Esophagus muscularis mucosa (tissue), 4 donors: ENCODE measurements around the gene AFF1. TPM values are rescaled to one million over a fixed set of nuclear protein-coding genes. Genes with fewer than 3 reads are reported as not detected.

Experiments
- DNase-seq: peaks from one replicate; pipeline ENCODE4 v3.0.0-alpha.2; 2017; ENCODE audit errors: extremely low spot score
- H3K27ac ChIP-seq, 4 donors: fragments of 200-600 bp; sonication (generic); replicated peaks in 1 of 4; 1 replicate in 3 of 4; 2 replicates in 1 of 4; pipeline ENCODE4 v1.5.1; 2016 to 2019; ENCODE audit warnings: mild to moderate bottlenecking in 1 of 4
- H3K27me3 ChIP-seq, 4 donors: fragments of 200-600 bp; sonication (generic); one replicate each; pipeline versions ENCODE4 v1.5.1 to v1.6.0; 2016 to 2019
- H3K36me3 ChIP-seq, 4 donors: fragments of 200-600 bp; sonication (generic); one replicate each; pipeline ENCODE4 v1.5.1; 2016 to 2019
- H3K4me1 ChIP-seq, 4 donors: fragments of 200-600 bp; sonication (generic); one replicate each; pipeline ENCODE4 v1.5.1; 2016 to 2019
- H3K4me3 ChIP-seq, 4 donors: fragments of 200-600 bp; sonication (generic); 1 replicate in 2 of 4; 2 replicates in 2 of 4; pipeline ENCODE4 v1.5.1; 2016 to 2019; ENCODE audit warnings: mild to moderate bottlenecking in 4 of 4, moderate library complexity in 1 of 4
- H3K9me3 ChIP-seq, 4 donors: fragments of 200-600 bp; sonication (generic); 1 replicate in 3 of 4; 2 replicates in 1 of 4; pipeline ENCODE4 v1.5.1; 2016 to 2019
- CTCF ChIP-seq, 3 experiments: fragments of 200-600 bp in 2 of 3; fragments of 450-650 bp in 1 of 3; sonication (generic) in 2 of 3; IDR thresholded peaks; one replicate each; pipeline ENCODE4 v1.5.1; 2017 to 2019; ENCODE audit warnings: antibody characterized with exemption in 3 of 3, mild to moderate bottlenecking in 2 of 3, moderate library complexity in 1 of 3
- EP300 ChIP-seq: sonication (generic); formaldehyde crosslinking; IDR thresholded peaks from one replicate; pipeline ENCODE4 v1.6.1; 2017; ENCODE audit warnings: antibody characterized with exemption
- POLR2A ChIP-seq: fragments of 450-650 bp; IDR thresholded peaks from one replicate; pipeline ENCODE4 v1.6.1; 2017; ENCODE audit warnings: antibody characterized with exemption, moderate library complexity, mild to moderate bottlenecking, low read depth
- POLR2AphosphoS5 ChIP-seq, 2 donors: sonication (generic); formaldehyde crosslinking; IDR thresholded peaks; one replicate each; pipeline ENCODE4 v1.6.1; 2017; ENCODE audit warnings: antibody characterized with exemption in 2 of 2
- WGBS: methylation state at CpG from one replicate; pipeline ENCODE4 v1.1.5; 2018; 5-methylcytosine and 5-hydroxymethylcytosine counted together
- intact Hi-C: fragments of 100-400 bp; cut with DNase I; formaldehyde crosslinking; loops from one replicate; pipeline ENCODE4 v1.15.1; 2023
- total RNA-seq, 4 donors: library from RNA; depleted of rRNA; stranded (reverse); fragments of >200 nt; gene quantifications; one replicate each; pipeline versions ENCODE4 v1.1.0 to v1.2.1, GENCODE V29; 2016

Gene AFF1
- total RNA-seq, 4 donors from 2014 or later = 53.6 to 85.2 (median 70.6) TPM

- Histone ChIP-seq H3K36me3 (peaks cover 0 to 25% (median 12%) of the 10 kb centered on the region in 4 donors), H3K27ac (no peak overlapping the region), H3K9me3 (no peaks in the 10 kb centered on the region), H3K4me3 (no peak overlapping the region), H3K4me1 (peaks cover 0 to 10% (median 3%) of the 10 kb centered on the region in 4 donors), H3K27me3 (no peaks in the 10 kb centered on the region)
- TF ChIP-seq POLR2A = no peak
- no peak for TF ChIP-seq POLR2AphosphoS5 (IDR thresholded peaks at IDR 0.05)
- no peak for TF ChIP-seq CTCF (IDR thresholded peaks at IDR 0.05)
- TF ChIP-seq EP300 = no peak
- DNase-seq = no peak
- intact Hi-C loops = loop anchor here (5.0 kb wide), 1 partner anchor 225 kb away; no protein-coding TSS in a partner anchor
- 85% methylated on average over 3 of the region's 3 CpGs for WGBS
Observed at GRCh38 chr4:87147116-87147515, 212.3 kb downstream of the AFF1 start.

- no peak for DNase-seq
- TF ChIP-seq POLR2AphosphoS5 (IDR thresholded peaks at IDR 0.05) = no peak
- peak in 2 of 3 experiments; percentile 87 to 94 for TF ChIP-seq CTCF (IDR thresholded peaks at IDR 0.05)
- Histone ChIP-seq H3K27ac (no peak overlapping the region), H3K9me3 (no peaks in the 10 kb centered on the region), H3K36me3 (peaks cover 0 to 6% (median 0%) of the 10 kb centered on the region in 4 donors), H3K4me3 (no peak overlapping the region), H3K4me1 (peaks cover 0 to 10% (median 3%) of the 10 kb centered on the region in 4 donors), H3K27me3 (no peaks in the 10 kb centered on the region)
- WGBS = 34% methylated on average over 2 of the region's 2 CpGs
- intact Hi-C loops = loop anchor here (2.0 kb wide), 1 partner anchor 84 kb away; no protein-coding TSS in a partner anchor
Observed at GRCh38 chr4:87150498-87151261, 215.9 kb downstream of the AFF1 start.

GRCh38 chr4:87151730-87152129, 216.9 kb downstream of the AFF1 start:
- TF ChIP-seq POLR2AphosphoS5 (IDR thresholded peaks at IDR 0.05) (no peak), EP300 (no peak), POLR2A (no peak), CTCF (IDR thresholded peaks at IDR 0.05) (no peak)
- H3K4me1 ChIP-seq = peaks cover 0 to 10% (median 3%) of the 10 kb centered on the region in 4 donors
- DNase-seq = no peak
- H3K9me3 ChIP-seq = no peaks in the 10 kb centered on the region
- H3K27ac ChIP-seq = no peak overlapping the region
- H3K27me3 ChIP-seq = no peaks in the 10 kb centered on the region
- intact Hi-C loops = loop anchor here (2.0 kb wide), 1 partner anchor 83 kb away; no protein-coding TSS in a partner anchor
- H3K4me3 ChIP-seq = no peak overlapping the region
- H3K36me3 ChIP-seq = no peaks in the 10 kb centered on the region
- WGBS = 58% methylated on average over 1 of the region's 1 CpG

- TF ChIP-seq EP300 = no peak
- TF ChIP-seq POLR2AphosphoS5 (IDR thresholded peaks at IDR 0.05) = no peak
- TF ChIP-seq POLR2A = no peak
- no peak for TF ChIP-seq CTCF (IDR thresholded peaks at IDR 0.05)
- intact Hi-C loops = no loop called here
- 88% methylated on average over 12 of the region's 14 CpGs for WGBS
- Histone ChIP-seq H3K4me3 (no peak overlapping the region), H3K36me3 (no peaks in the 10 kb centered on the region), H3K27ac (no peak overlapping the region), H3K9me3 (no peaks in the 10 kb centered on the region), H3K4me1 (peaks cover 0 to 10% (median 3%) of the 10 kb centered on the region in 4 donors), H3K27me3 (no peaks in the 10 kb centered on the region)
- no peak for DNase-seq
Observed at GRCh38 chr4:87152310-87153041, 217.7 kb downstream of the AFF1 start.
